WTC11 (cell line): Measurements from ENCODE around the gene SLC13A2. TPM values are rescaled to one million over a fixed set of nuclear protein-coding genes. Genes with fewer than 3 reads are reported as not detected.

ENCODE experiments used
- ATAC-seq: fragments of 200-7000 bp; cut with Tn5 transposase; 2 replicates; pipeline ENCODE4 v1.10.0; 2021; ENCODE audit warnings: mild to moderate bottlenecking, moderate library complexity
- CTCF ChIA-PET: fragments of 300-600 bp; sonication (Branson Sonifier 250); formaldehyde crosslinking; loops from one replicate; lab custom pipeline; 2021; ENCODE audit warnings: antibody characterized with exemption; lab: Charles Lee
- POLR2A ChIA-PET: fragments of 350-600 bp; sonication (Branson Sonifier 250); formaldehyde crosslinking; loops from one replicate; lab custom pipeline; 2021; ENCODE audit warnings: antibody characterized with exemption; lab: Charles Lee
- DNase-seq: peaks from one replicate; pipeline ENCODE4 v3.0.0; 2021; ENCODE audit warnings: low spot score
- H3K27ac Mint-ChIP-seq: 2 replicates; pipeline ENCODE4 v1.8.0; 2021; ENCODE audit warnings: mixed read lengths
- H3K27me3 Mint-ChIP-seq: 2 replicates; pipeline ENCODE4 v1.8.0; 2021; ENCODE audit warnings: low read depth, mild to moderate bottlenecking, moderate library complexity, mixed read lengths
- H3K36me3 Mint-ChIP-seq: 2 replicates; pipeline ENCODE4 v1.8.0; 2021; ENCODE audit warnings: mixed read lengths
- H3K4me1 Mint-ChIP-seq: 2 replicates; pipeline ENCODE4 v1.8.0; 2022; ENCODE audit warnings: mixed read lengths
- H3K4me3 Mint-ChIP-seq: 2 replicates; pipeline ENCODE4 v1.8.0; 2021; ENCODE audit warnings: mild to moderate bottlenecking, moderate library complexity, mixed read lengths
- H3K9me3 Mint-ChIP-seq: 2 replicates; pipeline ENCODE4 v1.8.0; 2021; ENCODE audit warnings: mixed read lengths
- CBFB ChIP-seq: sonication (generic); formaldehyde crosslinking; IDR thresholded peaks from 2 replicates; pipeline ENCODE4 v1.8.1; 2022; ENCODE audit warnings: mild to moderate bottlenecking, low read depth, missing genetic modification reagents
- E2F5 ChIP-seq: sonication (generic); formaldehyde crosslinking; IDR thresholded peaks from 2 replicates; pipeline ENCODE4 v1.8.1; 2022; ENCODE audit warnings: mild to moderate bottlenecking, moderate library complexity, missing genetic modification reagents
- EMX1 ChIP-seq: fragments of 250-450 bp; sonication (Bioruptor Pico); IDR thresholded peaks from 2 replicates; pipeline ENCODE4 v1.8.0; 2021; ENCODE audit warnings: mild to moderate bottlenecking
- FOXK1 ChIP-seq: sonication (generic); formaldehyde crosslinking; IDR thresholded peaks from 2 replicates; pipeline ENCODE4 v1.8.0; 2022; ENCODE audit warnings: mild to moderate bottlenecking, moderate library complexity, missing genetic modification reagents
- GRHL2 ChIP-seq: fragments of 250-450 bp; sonication (Bioruptor Pico); IDR thresholded peaks from 2 replicates; pipeline ENCODE4 v1.8.0; 2022; ENCODE audit warnings: mild to moderate bottlenecking, moderate library complexity; ENCODE audit not compliant: insufficient replicate concordance, severe bottlenecking
- GTF2I ChIP-seq: fragments of 250-450 bp; sonication (Bioruptor Pico); conservative IDR thresholded peaks from 2 replicates; pipeline ENCODE4 v1.4.0; 2021; ENCODE audit warnings: mild to moderate bottlenecking
- KAT7 ChIP-seq: sonication (generic); formaldehyde crosslinking; IDR thresholded peaks from 2 replicates; pipeline ENCODE4 v1.8.1; 2023; ENCODE audit warnings: missing genetic modification reagents, mild to moderate bottlenecking, borderline replicate concordance
- RELA ChIP-seq: sonication (generic); formaldehyde crosslinking; IDR thresholded peaks from 2 replicates; pipeline ENCODE4 v1.8.1; 2022; ENCODE audit warnings: missing genetic modification reagents, mild to moderate bottlenecking, borderline replicate concordance
- SMAD3 ChIP-seq: sonication (generic); formaldehyde crosslinking; IDR thresholded peaks from 2 replicates; pipeline ENCODE4 v1.8.0; 2022; ENCODE audit warnings: missing genetic modification reagents, mild to moderate bottlenecking, borderline replicate concordance
- TEAD4 ChIP-seq: sonication (generic); formaldehyde crosslinking; IDR thresholded peaks from 2 replicates; pipeline ENCODE4 v1.8.0; 2022; ENCODE audit warnings: mild to moderate bottlenecking, missing genetic modification reagents
- TP53 ChIP-seq: sonication (generic); formaldehyde crosslinking; IDR thresholded peaks from 2 replicates; pipeline ENCODE4 v1.8.1; 2023; ENCODE audit warnings: mild to moderate bottlenecking, missing genetic modification reagents
- ZBTB21 ChIP-seq: sonication (generic); formaldehyde crosslinking; IDR thresholded peaks from 2 replicates; pipeline ENCODE4 v1.8.1; 2023; ENCODE audit warnings: mild to moderate bottlenecking, missing genetic modification reagents, borderline replicate concordance
- ZNF121 ChIP-seq: sonication (generic); formaldehyde crosslinking; IDR thresholded peaks from 2 replicates; pipeline ENCODE4 v1.8.0; 2023; ENCODE audit warnings: missing genetic modification reagents
- ZNF138 ChIP-seq: sonication (generic); formaldehyde crosslinking; conservative IDR thresholded peaks from 2 replicates; pipeline ENCODE4 v1.8.1; 2022; ENCODE audit warnings: mild to moderate bottlenecking, moderate library complexity, missing genetic modification reagents
- ZNF232 ChIP-seq: sonication (generic); formaldehyde crosslinking; IDR thresholded peaks from 2 replicates; pipeline ENCODE4 v1.8.0; 2022; ENCODE audit warnings: mild to moderate bottlenecking, missing genetic modification reagents
- ZNF416 ChIP-seq: fragments of 250-450 bp; sonication (Bioruptor Pico); IDR thresholded peaks from 2 replicates; pipeline ENCODE4 v1.9.0; 2021; ENCODE audit warnings: mild to moderate bottlenecking, inconsistent platforms
- ZNF532 ChIP-seq: fragments of 250-450 bp; sonication (Bioruptor Pico); IDR thresholded peaks from 2 replicates; pipeline ENCODE4 v1.9.0; 2021; ENCODE audit warnings: mild to moderate bottlenecking, borderline replicate concordance
- total RNA-seq: library from RNA; stranded (reverse); gene quantifications from 3 replicates; pipeline ENCODE4 v1.2.3, GENCODE V29; 2021
- TF ChIP-seq, protein P1 (sequence below): sonication (generic); formaldehyde crosslinking; IDR thresholded peaks from 2 replicates; pipeline ENCODE4 v1.8.0; 2023; ENCODE audit warnings: missing genetic modification reagents
- TF ChIP-seq, protein P2 (sequence below): sonication (generic); formaldehyde crosslinking; IDR thresholded peaks from 2 replicates; pipeline ENCODE4 v1.8.1; 2022; ENCODE audit warnings: low read depth, missing genetic modification reagents, borderline replicate concordance
- TF ChIP-seq, protein P3 (sequence below): sonication (generic); formaldehyde crosslinking; IDR thresholded peaks from 2 replicates; pipeline ENCODE4 v1.8.0; 2022; ENCODE audit warnings: mild to moderate bottlenecking, missing genetic modification reagents
- TF ChIP-seq, protein P4 (sequence below): sonication (generic); formaldehyde crosslinking; IDR thresholded peaks from 2 replicates; pipeline ENCODE4 v1.8.1; 2022; ENCODE audit warnings: missing genetic modification reagents, borderline replicate concordance

The SLC13A2 gene
- total RNA-seq, 1 experiment from 2014 or later, result not detected

DNA sequence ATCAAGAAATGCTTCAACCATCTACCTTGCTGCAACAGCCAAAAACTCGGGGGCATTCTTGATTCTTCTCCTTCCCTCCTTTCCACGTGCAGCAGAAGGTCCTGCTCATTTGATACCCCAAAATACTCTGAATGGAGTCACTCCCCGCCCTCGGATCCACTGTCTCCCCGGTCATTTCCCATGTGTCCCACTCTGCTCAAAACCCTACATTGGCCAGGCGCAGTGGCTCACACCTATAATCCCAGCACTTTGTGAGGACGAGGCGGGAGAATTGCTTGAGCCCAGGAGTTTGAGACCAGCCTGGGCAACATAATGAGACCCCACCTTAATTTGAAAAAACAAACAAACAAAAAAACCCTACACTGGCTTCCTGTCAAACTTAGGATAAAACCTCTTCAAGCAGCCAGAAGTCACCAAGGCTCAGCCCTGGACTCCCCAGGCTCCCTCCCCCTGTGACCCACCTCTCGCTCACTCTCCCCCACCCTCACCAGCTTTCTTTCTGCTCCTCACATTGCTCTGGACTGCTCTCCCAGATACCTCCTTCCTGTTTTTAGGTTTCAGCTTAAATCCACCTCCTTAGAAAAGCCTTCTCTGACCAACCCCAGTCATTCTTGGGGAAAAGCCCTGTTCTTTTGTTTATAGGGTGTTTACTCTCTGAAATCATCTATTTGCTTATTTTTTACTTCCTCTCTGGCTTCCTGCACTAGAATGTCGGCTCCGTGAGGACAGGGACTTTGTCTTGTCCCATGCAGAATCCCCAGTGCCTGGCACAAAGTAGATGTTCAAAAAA lies 2.8 kb downstream of the SLC13A2 start:
- Mint-ChIP-seq H3K36me3 (no peaks in the 10 kb centered on the region), H3K9me3 (no peaks in the 10 kb centered on the region), H3K4me1 (peaks cover 9% of the 10 kb centered on the region), H3K4me3 (no peak overlapping the region), H3K27ac (no peak overlapping the region), H3K27me3 (no peaks in the 10 kb centered on the region; the same call in 1 of the 2 replicates)
- TF ChIP-seq, protein P1, sequence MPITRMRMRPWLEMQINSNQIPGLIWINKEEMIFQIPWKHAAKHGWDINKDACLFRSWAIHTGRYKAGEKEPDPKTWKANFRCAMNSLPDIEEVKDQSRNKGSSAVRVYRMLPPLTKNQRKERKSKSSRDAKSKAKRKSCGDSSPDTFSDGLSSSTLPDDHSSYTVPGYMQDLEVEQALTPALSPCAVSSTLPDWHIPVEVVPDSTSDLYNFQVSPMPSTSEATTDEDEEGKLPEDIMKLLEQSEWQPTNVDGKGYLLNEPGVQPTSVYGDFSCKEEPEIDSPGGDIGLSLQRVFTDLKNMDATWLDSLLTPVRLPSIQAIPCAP (CRISPR knock-in tag), result no peak
- TF ChIP-seq ZNF232 (CRISPR knock-in tag) (no peak), E2F5 (CRISPR knock-in tag) (no peak), ZNF532 (no peak), GRHL2 (CRISPR knock-in tag) (no peak), ZNF138 (CRISPR knock-in tag) (no peak), ZNF416 (CRISPR knock-in tag) (no peak), KAT7 (CRISPR knock-in tag) (no peak), ZBTB21 (CRISPR knock-in tag) (no peak), ZNF121 (CRISPR knock-in tag) (no peak), SMAD3 (CRISPR knock-in tag) (no peak), CBFB (CRISPR knock-in tag) (no peak)
- TF ChIP-seq, protein P2, sequence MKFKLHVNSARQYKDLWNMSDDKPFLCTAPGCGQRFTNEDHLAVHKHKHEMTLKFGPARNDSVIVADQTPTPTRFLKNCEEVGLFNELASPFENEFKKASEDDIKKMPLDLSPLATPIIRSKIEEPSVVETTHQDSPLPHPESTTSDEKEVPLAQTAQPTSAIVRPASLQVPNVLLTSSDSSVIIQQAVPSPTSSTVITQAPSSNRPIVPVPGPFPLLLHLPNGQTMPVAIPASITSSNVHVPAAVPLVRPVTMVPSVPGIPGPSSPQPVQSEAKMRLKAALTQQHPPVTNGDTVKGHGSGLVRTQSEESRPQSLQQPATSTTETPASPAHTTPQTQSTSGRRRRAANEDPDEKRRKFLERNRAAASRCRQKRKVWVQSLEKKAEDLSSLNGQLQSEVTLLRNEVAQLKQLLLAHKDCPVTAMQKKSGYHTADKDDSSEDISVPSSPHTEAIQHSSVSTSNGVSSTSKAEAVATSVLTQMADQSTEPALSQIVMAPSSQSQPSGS, result no peak
- TF ChIP-seq, protein P3, sequence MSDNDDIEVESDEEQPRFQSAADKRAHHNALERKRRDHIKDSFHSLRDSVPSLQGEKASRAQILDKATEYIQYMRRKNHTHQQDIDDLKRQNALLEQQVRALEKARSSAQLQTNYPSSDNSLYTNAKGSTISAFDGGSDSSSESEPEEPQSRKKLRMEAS (CRISPR knock-in tag), result no peak
- TF ChIP-seq, protein P4, sequence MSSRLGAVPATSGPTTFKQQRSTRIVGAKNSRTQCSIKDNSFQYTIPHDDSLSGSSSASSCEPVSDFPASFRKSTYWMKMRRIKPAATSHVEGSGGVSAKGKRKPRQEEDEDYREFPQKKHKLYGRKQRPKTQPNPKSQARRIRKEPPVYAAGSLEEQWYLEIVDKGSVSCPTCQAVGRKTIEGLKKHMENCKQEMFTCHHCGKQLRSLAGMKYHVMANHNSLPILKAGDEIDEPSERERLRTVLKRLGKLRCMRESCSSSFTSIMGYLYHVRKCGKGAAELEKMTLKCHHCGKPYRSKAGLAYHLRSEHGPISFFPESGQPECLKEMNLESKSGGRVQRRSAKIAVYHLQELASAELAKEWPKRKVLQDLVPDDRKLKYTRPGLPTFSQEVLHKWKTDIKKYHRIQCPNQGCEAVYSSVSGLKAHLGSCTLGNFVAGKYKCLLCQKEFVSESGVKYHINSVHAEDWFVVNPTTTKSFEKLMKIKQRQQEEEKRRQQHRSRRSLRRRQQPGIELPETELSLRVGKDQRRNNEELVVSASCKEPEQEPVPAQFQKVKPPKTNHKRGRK (CRISPR knock-in tag), result no peak
- ATAC-seq, result no peak
- no peak for DNase-seq
- ChIA-PET POLR2A (no interaction called here), CTCF (interaction anchor here (1.2 kb wide), 1 partner anchor 60 kb away, joined by 5 read pairs; no protein-coding TSS in a partner anchor)

DNA sequence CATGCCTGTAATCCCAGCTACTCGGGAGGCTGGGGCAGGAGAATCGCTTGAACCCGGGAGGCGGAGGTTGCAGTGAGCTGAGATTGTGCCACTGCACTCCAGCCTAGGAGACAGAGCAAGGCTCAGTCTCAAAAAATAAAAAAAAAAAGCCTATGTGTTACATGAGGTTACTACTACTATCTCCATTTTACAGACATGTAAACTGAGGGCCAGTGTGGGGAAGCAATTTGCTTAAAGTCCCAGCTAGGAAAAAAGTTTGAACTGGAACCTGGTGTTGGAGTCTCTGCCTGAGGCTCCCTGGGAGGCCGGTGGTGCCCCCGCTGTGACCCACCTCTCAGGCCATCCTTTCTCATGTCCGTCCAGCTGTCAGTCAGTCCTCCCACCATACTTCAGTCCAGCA lies 4.5 kb downstream of the SLC13A2 start:
- POLR2A ChIA-PET, result no interaction called here
- H3K9me3 Mint-ChIP-seq, result no peaks in the 10 kb centered on the region
- CTCF ChIA-PET, result no interaction called here
- no peak overlapping the region for H3K27ac Mint-ChIP-seq
- H3K4me3 Mint-ChIP-seq, result no peak overlapping the region
- H3K36me3 Mint-ChIP-seq, result no peaks in the 10 kb centered on the region
- H3K4me1 Mint-ChIP-seq, result peaks cover 14% of the 10 kb centered on the region
- DNase-seq, result no peak
- ATAC-seq, result no peak
- no peaks in the 10 kb centered on the region; the same call in 1 of the 2 replicates for H3K27me3 Mint-ChIP-seq
- TF ChIP-seq ZNF121 (CRISPR knock-in tag), result no peak
- TF ChIP-seq TP53, result no peak
- TF ChIP-seq TEAD4 (CRISPR knock-in tag), result no peak
- TF ChIP-seq GTF2I (CRISPR knock-in tag), result no peak
- TF ChIP-seq RELA, result no peak
- TF ChIP-seq GRHL2 (CRISPR knock-in tag), result no peak
- no peak for TF ChIP-seq ZNF532
- no peak for TF ChIP-seq FOXK1 (CRISPR knock-in tag)
- no peak for TF ChIP-seq EMX1 (CRISPR knock-in tag)
